ENCODE results near the gene NPLOC4. TPM values are rescaled to one million over a fixed set of nuclear protein-coding genes. Genes with fewer than 3 reads are reported as not detected.
A peak's percentile ranks its signal among the peaks of the same experiment; 100 is the strongest.

The NPLOC4 gene
- total RNA-seq, 4 donors from 2014 or later: 58.9 to 87.7 (median 70.8) TPM

- DNase-seq (ENCODE audit: low spot score): no peak
- ATAC-seq (ENCODE audit: low FRiP score): no peak
- no peak for TF ChIP-seq CTCF (IDR thresholded peaks at IDR 0.05)
Measured at GRCh38 chr17:81529437-81529803, 107.5 kb downstream of the NPLOC4 start.

GRCh38 chr17:81528651-81529436 is 108.1 kb downstream of the NPLOC4 start:
- ATAC-seq (ENCODE audit: low FRiP score) (peak; percentile 19), DNase-seq (ENCODE audit: low spot score) (no peak)
- TF ChIP-seq CTCF (IDR thresholded peaks at IDR 0.05): no peak

- no peak for DNase-seq (ENCODE audit: low spot score)
- no peak for TF ChIP-seq CTCF (IDR thresholded peaks at IDR 0.05)
Measured at GRCh38 chr17:81528384-81528650, 108.6 kb downstream of the NPLOC4 start.

GRCh38 chr17:81527591-81528383 is 109.1 kb downstream of the NPLOC4 start, which contains the start of gene FSCN2:
TSS of gene FSCN2 (plus strand) at chr17:81528377. CDS start at chr17:81528532, 155 bp downstream.
- TF ChIP-seq CTCF (IDR thresholded peaks at IDR 0.05): no peak
- no peak for ATAC-seq (ENCODE audit: low FRiP score)
- no peak for DNase-seq (ENCODE audit: low spot score)

More at GRCh38 chr17:81528384-81528650, 108.6 kb downstream of the NPLOC4 start:
- no peak for ATAC-seq (ENCODE audit: low FRiP score)

GRCh38 chr17:81526662-81527571 is 110.0 kb downstream of the NPLOC4 start:
- DNase-seq (ENCODE audit: low spot score): no peak
- TF ChIP-seq CTCF (IDR thresholded peaks at IDR 0.05): no peak
- no peak for ATAC-seq (ENCODE audit: low FRiP score)

- ATAC-seq (ENCODE audit: low FRiP score) (no peak), DNase-seq (ENCODE audit: low spot score) (no peak)
- no peak for TF ChIP-seq CTCF (IDR thresholded peaks at IDR 0.05)
Measured at GRCh38 chr17:81524865-81525159, 112.1 kb downstream of the NPLOC4 start.

Measured in omental fat pad (tissue), 4 donors.